Measurements from ENCODE around the gene YAF2. TPM values are rescaled to one million over a fixed set of nuclear protein-coding genes. Genes with fewer than 3 reads are reported as not detected.

YAF2 gene
- total RNA-seq, 1 experiment from 2014 or later, result 15.0 TPM

DNA sequence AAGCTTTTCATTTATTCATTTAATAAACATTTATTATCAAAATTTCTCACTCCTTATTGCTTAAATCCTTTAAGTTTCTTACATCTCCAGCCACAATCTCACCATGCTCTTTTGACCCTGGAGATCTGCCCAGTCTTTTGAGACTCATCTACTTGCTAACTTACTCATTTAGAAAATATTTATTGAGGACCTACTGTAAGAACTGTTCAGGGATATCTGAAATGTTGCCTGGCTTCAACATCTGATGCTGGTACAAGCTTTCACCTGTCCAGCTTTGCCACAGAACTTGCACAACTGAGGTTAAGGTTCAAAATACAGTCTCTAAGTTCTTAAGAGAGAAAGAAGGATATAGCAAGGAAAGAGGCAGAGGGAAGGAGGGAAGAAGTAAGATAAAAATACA, 75.9 kb downstream of the YAF2 start:
- RAD21 ChIA-PET (ENCODE audit: low non-redundant PET in 1 of 2, low total read pairs in 2 of 2, uncharacterized antibody in 2 of 2, unreplicated experiment in 2 of 2), result interaction anchor here in 1 of 2 experiments (0.6 kb wide), 1 partner anchor 17 kb away, joined by 4 read pairs; no protein-coding TSS in a partner anchor

DNA sequence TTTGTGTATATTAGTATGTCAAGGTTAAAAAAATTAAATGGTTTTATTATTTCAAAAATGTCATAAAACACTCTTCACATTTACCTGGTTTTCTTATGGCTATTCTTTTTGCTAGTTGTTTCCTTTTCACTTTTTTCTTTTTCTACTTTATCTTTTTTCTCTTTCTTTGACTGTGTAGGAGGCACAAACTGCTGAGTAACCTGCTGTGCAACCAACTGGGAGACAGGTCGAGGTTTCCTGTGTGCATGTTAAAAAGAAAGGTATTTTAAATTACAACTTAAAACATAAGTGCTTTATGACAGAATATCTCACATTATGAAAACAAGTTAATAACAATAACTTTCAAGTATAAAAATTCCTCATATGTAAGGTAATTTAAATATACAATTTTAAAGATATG, 76.5 kb downstream of the YAF2 start:
- no peak overlapping the region for H2AFZ ChIP-seq (ENCODE audit: low read depth, low read length, poor library complexity, severe bottlenecking)
- DNase-seq (ENCODE audit: low read depth, low spot score), result no peak
- peak overlapping the region; percentile 52; the same call in 1 of the 2 replicates for H3K4me2 ChIP-seq (ENCODE audit: low read length)
- ChIA-PET CTCF (no interaction called here), RAD21 (ENCODE audit: low non-redundant PET in 1 of 2, low total read pairs in 2 of 2, uncharacterized antibody in 2 of 2, unreplicated experiment in 2 of 2) (no interaction called here), POLR2A (interaction anchor here (1.9 kb wide), 1 partner anchor 16 kb away, joined by 4 read pairs; no protein-coding TSS in a partner anchor)
- H3K9me3 ChIP-seq (ENCODE audit: control insufficient read depth in 1 of 2, insufficient read depth in 1 of 2, low read depth in 1 of 2, low read length in 2 of 2), result no peaks in the 10 kb centered on the region
- TF ChIP-seq ELF1 (IDR thresholded peaks at IDR 0.05; ENCODE audit: borderline replicate concordance, low read depth) (no peak), SIN3A (IDR thresholded peaks at IDR 0.05; ENCODE audit: low read depth) (no peak), CTCF (IDR thresholded peaks at IDR 0.05 in 2 of 3, conservative IDR thresholded peaks at IDR 0.05 in 1 of 3; ENCODE audit: borderline replicate concordance in 1 of 3, insufficient read depth in 1 of 3, low read depth in 2 of 3, low read length in 2 of 3) (no peak), POLR2A (IDR thresholded peaks at IDR 0.05; ENCODE audit: borderline replicate concordance, extremely low read depth, insufficient read depth, insufficient read length) (no peak), EGR1 (IDR thresholded peaks at IDR 0.05; ENCODE audit: low read depth) (no peak), CBX3 (IDR thresholded peaks at IDR 0.05; ENCODE audit: low read depth) (no peak), FOSL1 (IDR thresholded peaks at IDR 0.05; ENCODE audit: low read depth) (no peak), ZNF274 (IDR thresholded peaks at IDR 0.05; ENCODE audit: low read depth, low read length) (no peak), ZFX (IDR thresholded peaks at IDR 0.05) (no peak), JUND (IDR thresholded peaks at IDR 0.05) (no peak), YY1 (IDR thresholded peaks at IDR 0.05; ENCODE audit: extremely low read depth, insufficient replicate concordance, low read depth, low read length) (no peak), CEBPB (IDR thresholded peaks at IDR 0.05; ENCODE audit: low read depth) (no peak)
- H3K79me2 ChIP-seq (ENCODE audit: insufficient read depth, low read length), result no peaks in the 10 kb centered on the region
- no peak overlapping the region for H3K4me3 ChIP-seq (replicated peaks in 1 of 2; ENCODE audit: low read depth in 1 of 2, low read length in 2 of 2)
- no peak overlapping the region for H3K27ac ChIP-seq (ENCODE audit: low read depth, low read length)
- ATAC-seq, result no peak
- BruUV-seq (replicated peaks), result no TSS peak
- no peaks in the 10 kb centered on the region for H3K27me3 ChIP-seq (ENCODE audit: insufficient read depth, low read length)
- no peaks in the 10 kb centered on the region for H4K20me1 ChIP-seq (ENCODE audit: insufficient read depth)
- H3K9ac ChIP-seq (ENCODE audit: low read length), result no peak overlapping the region
- H3K36me3 ChIP-seq (ENCODE audit: control insufficient read depth in 1 of 2, insufficient read depth in 2 of 2, low read length in 2 of 2), result no peaks in the 10 kb centered on the region
- no peaks in the 10 kb centered on the region for H3K9me2 ChIP-seq (ENCODE audit: insufficient read depth)
- intact Hi-C loops (cut with micrococcal nuclease), result no loop called here
- peaks cover 12 to 15% of the 10 kb centered on the region in 2 experiments for H3K4me1 ChIP-seq (ENCODE audit: control insufficient read depth in 1 of 2, insufficient read depth in 2 of 2, low read length in 2 of 2)

More for the DNA sequence above, 75.9 kb downstream of the YAF2 start:
- peak overlapping the region; percentile 52 for H3K4me2 ChIP-seq (ENCODE audit: low read length)
- H3K36me3 ChIP-seq (ENCODE audit: control insufficient read depth in 1 of 2, insufficient read depth in 2 of 2, low read length in 2 of 2), result no peaks in the 10 kb centered on the region
- BruUV-seq (replicated peaks), result no TSS peak
- H3K9me2 ChIP-seq (ENCODE audit: insufficient read depth), result no peaks in the 10 kb centered on the region
- ChIA-PET POLR2A (interaction anchor here (1.9 kb wide), 1 partner anchor 17 kb away, joined by 4 read pairs; no protein-coding TSS in a partner anchor), CTCF (no interaction called here)
- H3K27ac ChIP-seq (ENCODE audit: low read depth, low read length), result no peak overlapping the region
- no peak overlapping the region for H2AFZ ChIP-seq (ENCODE audit: low read depth, low read length, poor library complexity, severe bottlenecking)
- H3K4me1 ChIP-seq (ENCODE audit: control insufficient read depth in 1 of 2, insufficient read depth in 2 of 2, low read length in 2 of 2), result peaks cover 12 to 15% of the 10 kb centered on the region in 2 experiments
- no peak overlapping the region for H3K9ac ChIP-seq (ENCODE audit: low read length)
- no peak overlapping the region for H3K4me3 ChIP-seq (replicated peaks in 1 of 2; ENCODE audit: low read depth in 1 of 2, low read length in 2 of 2)
- no peaks in the 10 kb centered on the region for H3K79me2 ChIP-seq (ENCODE audit: insufficient read depth, low read length)
- no peaks in the 10 kb centered on the region for H4K20me1 ChIP-seq (ENCODE audit: insufficient read depth)
- intact Hi-C loops (cut with micrococcal nuclease), result no loop called here
- ATAC-seq (peak; percentile 53), DNase-seq (ENCODE audit: low read depth, low spot score) (no peak)
- H3K9me3 ChIP-seq (ENCODE audit: control insufficient read depth in 1 of 2, insufficient read depth in 1 of 2, low read depth in 1 of 2, low read length in 2 of 2), result no peaks in the 10 kb centered on the region
- H3K27me3 ChIP-seq (ENCODE audit: insufficient read depth, low read length), result no peaks in the 10 kb centered on the region
- TF ChIP-seq EZH2 (IDR thresholded peaks at IDR 0.05), result no peak
- no peak for TF ChIP-seq ELF1 (IDR thresholded peaks at IDR 0.05; ENCODE audit: borderline replicate concordance, low read depth)
- no peak for TF ChIP-seq ZNF274 (IDR thresholded peaks at IDR 0.05; ENCODE audit: low read depth, low read length)
- TF ChIP-seq TCF7L2 (IDR thresholded peaks at IDR 0.05; ENCODE audit: borderline replicate concordance, extremely low read depth, insufficient read depth, insufficient read length), result no peak
- TF ChIP-seq EGR1 (IDR thresholded peaks at IDR 0.05; ENCODE audit: low read depth), result no peak
- no peak for TF ChIP-seq CBX3 (IDR thresholded peaks at IDR 0.05; ENCODE audit: low read depth)
- TF ChIP-seq SP1 (IDR thresholded peaks at IDR 0.05; ENCODE audit: low read depth), result no peak
